RKO (cell line): ENCODE data around the gene POSTN.

Source experiments
- DNase-seq: peaks from one replicate; pipeline ENCODE4 v3.0.0-alpha.2; 2016; ENCODE audit warnings: low spot score

The POSTN gene, protein sequence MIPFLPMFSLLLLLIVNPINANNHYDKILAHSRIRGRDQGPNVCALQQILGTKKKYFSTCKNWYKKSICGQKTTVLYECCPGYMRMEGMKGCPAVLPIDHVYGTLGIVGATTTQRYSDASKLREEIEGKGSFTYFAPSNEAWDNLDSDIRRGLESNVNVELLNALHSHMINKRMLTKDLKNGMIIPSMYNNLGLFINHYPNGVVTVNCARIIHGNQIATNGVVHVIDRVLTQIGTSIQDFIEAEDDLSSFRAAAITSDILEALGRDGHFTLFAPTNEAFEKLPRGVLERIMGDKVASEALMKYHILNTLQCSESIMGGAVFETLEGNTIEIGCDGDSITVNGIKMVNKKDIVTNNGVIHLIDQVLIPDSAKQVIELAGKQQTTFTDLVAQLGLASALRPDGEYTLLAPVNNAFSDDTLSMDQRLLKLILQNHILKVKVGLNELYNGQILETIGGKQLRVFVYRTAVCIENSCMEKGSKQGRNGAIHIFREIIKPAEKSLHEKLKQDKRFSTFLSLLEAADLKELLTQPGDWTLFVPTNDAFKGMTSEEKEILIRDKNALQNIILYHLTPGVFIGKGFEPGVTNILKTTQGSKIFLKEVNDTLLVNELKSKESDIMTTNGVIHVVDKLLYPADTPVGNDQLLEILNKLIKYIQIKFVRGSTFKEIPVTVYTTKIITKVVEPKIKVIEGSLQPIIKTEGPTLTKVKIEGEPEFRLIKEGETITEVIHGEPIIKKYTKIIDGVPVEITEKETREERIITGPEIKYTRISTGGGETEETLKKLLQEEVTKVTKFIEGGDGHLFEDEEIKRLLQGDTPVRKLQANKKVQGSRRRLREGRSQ

DNA sequence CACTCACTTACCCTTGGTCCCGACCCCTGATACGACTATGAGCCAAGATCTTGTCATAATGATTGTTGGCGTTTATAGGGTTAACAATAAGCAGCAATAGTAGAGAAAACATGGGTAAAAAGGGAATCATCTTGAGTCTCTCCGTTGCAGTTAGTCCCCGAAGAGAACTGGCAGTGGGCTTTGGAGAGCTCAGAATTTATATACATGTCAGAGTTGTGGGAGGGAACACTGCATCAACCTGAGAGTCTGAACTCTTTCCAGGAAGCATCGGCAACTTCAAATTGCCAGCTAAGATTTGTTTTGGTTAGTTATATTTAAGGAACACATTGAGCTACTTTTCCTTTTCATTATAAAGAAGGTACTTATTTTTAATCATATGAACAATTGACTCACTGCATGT, at the start of gene POSTN:
POSTN (minus strand) TSS at position 172 of the 400 bp plus-strand sequence; CDS start at position 130, 42 bp downstream.
- DNase-seq, result no peak

DNA sequence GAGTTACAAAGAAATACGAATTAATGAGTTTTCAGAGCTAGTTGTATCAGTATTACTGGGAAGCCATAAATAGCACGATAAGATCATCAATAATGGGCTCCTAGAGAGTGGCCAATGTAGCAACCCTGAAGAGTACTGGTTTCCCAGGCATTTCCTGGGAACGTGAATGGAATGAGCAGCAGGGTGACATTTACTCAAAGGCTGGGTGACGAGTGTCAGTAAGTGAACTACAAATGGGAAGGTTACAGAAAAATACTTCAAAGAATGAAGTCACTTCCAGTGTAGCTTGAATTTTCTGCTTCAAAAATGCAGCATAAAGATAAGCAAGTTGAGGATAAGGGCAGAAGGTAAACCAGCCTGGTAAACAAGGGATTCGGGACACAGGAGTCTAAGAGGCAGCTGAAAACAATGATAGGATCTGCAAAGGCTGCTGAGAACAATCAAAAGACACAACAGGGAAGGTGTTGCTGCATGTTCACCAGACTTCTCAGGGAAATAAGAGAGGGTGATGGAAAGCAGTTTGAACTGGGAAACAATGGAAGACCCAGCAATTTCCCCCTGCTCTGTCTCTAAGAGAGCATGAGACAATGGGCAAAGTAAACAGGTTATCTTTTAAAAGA, 48.6 kb upstream of the POSTN start:
- no peak for DNase-seq

DNA sequence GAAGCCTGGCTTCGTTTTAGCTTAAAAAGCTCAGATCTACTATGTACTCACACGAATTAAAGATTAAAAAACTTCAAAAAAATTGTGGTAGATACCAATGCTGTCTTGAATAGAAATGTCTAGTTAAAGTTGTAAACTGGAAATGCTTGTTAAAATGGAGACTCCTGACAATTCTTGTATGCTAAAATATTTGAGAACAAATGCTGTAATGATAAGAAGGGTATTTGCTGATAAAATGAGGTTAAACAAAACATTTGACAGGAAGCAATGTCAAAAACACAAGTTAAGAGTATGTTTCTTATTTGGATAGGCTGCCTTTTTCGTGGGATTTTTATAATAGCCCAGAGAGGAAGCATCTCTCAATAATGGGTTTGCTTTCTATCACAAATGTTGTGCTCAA, 48.0 kb upstream of the POSTN start:
- no peak for DNase-seq

DNA sequence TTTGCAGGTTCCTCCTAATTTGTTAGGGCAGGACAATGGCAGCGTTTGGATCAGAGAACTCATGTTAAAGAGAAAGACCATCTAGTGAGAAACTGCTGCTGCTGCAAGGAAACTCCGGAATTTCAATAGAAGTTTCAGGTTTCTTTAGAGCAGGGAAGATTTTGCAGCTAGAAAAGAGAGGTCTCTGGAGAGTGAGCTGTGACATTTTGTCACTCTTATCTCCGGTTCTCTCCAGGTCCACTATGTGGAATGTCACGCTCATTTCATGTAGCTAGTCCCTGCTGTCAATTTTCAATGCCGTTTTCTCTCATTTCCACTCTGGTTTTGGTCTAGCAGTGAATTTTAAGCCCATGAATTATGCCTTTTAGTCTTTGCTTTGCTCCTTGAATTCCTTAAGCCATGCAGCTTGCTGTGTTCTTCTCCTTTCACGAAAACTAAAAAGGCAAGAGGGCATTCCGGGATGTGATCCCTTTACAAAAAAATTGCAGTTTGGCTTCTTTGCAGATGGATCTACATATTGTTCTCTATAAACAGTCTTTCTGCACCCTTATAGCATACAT, 46.7 kb upstream of the POSTN start:
- DNase-seq, result no peak

DNA sequence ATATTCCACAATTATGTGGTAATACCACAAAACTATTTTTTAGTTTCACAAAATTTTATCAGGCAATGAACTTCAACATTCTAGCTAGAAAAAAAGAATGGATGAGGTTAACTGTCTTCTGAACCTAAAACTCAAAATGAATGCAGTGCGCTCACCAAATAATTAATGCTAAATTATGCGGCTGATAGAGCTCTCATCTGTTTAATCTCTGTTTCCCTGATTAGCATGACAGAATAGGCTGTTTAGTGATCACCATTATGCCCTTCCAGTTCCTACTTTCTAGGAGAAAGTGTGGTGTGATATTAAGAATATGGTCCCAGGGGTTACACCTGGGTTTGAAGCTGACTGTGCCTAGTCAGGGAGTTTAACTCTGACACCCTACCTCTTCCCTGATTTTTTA, 42.8 kb upstream of the POSTN start:
- no peak for DNase-seq

DNA sequence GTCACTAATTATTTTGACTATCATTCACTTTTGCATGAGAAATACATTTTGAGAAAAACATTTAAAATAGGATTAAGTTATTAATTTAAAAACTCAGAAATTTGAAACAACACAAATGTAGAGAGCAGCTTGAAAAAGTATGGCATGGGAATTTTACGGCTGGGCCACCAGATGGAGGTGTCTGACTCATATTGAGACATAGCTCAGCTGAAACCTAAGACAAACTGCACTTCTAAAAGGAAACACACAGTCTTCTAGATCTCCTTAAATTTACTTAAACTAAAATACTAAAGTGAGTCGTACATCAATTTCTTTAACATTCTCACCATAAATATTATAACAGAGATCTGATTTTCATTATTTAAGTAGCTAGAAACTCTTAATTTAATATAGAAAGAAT, 41.9 kb upstream of the POSTN start:
- peak; percentile 72 for DNase-seq

DNA sequence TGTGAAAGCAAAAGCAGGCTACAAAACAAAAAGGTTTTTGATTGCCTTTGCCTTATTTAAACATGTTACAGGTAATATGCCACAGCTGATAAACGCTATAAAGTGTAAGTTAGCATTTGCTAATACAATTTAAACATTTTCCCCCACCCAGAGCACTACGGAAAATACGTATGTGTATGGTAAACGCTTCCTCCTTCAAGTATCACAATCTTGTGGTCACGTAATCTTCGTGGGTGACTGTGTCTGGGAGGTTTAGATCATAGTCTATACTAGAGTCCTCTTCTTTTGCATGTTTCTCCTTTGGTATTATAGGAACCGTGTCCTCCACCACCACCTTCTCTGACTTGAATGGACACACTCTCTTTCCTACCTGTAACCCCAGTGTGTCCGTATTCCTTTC, 38.1 kb upstream of the POSTN start:
- DNase-seq, result no peak

DNA sequence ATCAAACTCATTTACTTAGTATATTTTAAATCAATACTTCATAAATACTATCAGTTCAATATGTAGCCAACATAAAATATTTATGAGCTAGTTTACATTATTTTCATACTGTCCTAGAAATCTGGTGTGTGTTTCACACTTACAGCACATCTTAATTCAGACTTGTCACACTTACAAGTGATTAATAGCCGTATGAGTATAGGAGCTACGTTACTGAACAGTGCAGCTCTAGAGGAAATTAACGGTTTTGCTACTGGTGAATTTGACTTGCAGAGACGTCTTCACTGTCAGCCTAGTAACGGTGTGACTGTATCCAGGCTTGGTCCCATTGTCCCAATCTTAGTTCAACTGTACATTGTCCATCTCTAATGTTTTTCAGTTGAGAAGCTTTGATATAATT, 33.7 kb upstream of the POSTN start:
- DNase-seq, result no peak

DNA sequence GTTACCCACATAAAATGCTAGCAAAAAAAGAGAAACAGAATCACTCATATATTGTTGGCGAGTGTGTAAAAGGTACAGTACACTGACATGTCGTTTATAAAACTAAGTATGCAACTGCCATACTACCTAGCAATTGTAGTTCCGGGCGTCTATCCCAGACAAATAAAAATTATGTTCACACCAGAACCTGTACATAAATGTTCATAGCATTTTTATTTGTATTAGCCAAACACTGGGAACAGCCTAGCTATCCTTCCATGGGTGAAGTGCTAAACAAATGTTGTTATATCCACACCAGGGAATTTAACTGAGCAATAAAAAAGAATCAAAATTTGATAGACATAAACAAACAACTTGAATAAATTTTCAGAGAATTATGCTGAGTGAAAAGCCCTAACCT, 28.9 kb upstream of the POSTN start:
- no peak for DNase-seq

DNA sequence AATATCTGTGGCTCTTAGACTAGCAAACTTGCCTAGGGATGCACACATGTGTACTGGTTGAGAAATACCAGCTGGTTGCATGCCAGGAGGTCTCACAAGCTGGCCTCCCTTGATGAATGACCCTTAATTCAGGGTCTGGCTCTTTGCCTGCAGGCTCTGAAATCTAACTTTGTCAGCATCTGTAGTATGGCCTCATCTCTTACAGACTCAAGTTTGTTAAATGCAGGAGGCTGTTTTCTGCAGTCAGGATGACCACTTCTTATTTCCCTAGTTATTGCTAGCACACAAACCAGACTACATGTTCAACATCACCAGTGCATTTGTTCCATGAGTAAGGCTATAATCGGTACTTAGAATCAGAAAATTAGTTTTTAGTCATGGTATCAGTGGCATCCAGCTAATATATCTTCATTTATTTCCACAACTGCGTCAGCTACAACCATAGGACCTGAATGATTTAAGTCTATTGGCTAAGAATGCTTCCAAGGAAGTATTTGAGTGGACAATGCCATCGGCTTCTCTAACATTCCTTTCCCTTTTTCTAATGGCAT, 23.3 kb upstream of the POSTN start:
- DNase-seq, result no peak

DNA sequence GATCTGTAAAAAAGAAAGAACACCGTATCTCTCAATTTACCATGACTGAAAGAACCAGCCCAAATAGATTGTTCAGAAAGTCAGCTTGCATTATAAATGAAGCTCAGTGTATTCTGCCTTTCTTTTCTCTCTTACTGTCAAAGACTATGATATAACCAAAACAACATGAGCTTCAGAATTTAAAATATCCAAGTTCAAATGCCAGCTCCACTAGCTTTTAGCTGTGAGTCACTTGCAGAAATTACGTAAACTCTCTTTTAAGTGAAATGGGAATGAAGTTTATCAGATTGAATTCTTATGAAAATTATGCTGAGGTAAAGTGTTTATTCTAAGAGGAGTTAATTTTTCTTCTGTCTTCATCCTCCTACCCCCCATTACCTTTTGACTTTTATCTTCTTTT, 20.0 kb upstream of the POSTN start:
- DNase-seq, result no peak

DNA sequence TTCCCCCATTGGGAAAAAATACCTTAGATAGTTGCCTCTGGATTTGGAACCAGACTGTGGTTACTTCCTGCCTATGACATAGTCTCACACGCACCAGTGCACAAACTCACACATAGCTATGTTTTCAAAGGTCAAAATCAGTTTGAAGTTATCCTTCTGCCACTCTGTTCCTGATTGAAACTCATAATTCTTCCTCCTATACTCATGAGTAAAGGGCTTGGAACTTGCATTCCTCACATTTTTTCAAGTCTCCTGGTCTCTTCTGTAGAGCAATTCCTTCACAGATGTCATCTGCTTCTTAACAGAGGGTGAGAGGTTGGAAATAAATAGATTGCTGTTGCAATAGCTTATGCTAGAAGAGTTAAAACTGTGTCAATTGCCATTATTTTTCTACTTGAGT, 18.6 kb upstream of the POSTN start:
- DNase-seq, result no peak

DNA sequence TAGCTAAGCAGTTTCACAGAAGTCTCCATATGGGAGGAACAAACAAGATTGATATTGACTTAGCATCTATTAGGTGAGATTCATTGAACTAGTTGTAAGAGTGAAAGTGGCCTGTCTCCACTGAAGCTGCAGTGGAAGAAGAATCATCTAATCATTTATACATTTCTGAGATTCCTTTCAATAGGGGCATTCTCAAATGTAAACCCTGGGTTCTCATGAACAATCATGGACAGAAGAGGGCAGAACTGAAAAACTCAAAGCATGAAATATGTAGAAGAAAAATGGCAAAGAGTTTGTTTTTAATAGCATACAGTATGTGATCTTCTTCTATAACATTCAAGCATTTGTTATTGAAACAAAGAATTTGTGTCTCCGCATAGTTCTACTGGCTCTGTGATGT, 17.6 kb upstream of the POSTN start:
- DNase-seq, result no peak

DNA sequence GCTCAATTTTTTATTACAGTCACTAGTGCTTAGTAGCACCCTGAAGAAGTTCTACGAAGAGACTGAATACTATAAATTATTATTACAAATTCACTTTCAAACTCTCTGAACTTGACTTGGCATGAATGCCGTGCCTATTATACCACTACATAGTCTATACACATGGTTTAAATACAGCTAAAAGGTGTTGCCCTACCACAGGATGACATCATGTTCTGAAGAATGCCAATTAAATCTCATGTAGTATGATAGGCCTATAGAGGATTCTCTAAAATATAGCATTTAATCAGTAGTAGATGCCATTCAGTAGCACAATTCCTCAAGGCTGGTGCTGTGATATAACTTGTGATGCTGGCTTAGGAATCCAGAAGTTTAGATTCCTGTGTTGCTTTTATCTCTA, 16.7 kb upstream of the POSTN start:
- no peak for DNase-seq

DNA sequence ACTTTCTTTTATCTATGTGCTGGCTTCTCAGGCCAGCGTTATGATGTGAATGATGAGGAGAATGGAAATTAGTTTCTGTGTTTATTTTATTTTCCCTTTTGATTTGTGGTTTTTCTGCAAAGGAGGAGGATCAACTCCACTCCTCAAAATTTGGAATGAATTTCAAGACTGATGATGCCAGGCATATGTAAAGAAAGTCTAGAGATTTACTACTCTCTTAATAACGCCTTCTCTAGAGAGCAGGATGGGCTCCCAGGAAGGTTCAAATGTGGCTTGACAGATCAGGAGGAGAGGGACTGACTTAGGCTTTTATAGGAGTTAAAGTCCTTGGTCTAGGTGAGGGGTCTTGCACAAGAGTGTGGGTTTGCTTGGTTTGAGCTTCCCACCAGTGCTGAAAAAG, 15.1 kb upstream of the POSTN start:
- no peak for DNase-seq

DNA sequence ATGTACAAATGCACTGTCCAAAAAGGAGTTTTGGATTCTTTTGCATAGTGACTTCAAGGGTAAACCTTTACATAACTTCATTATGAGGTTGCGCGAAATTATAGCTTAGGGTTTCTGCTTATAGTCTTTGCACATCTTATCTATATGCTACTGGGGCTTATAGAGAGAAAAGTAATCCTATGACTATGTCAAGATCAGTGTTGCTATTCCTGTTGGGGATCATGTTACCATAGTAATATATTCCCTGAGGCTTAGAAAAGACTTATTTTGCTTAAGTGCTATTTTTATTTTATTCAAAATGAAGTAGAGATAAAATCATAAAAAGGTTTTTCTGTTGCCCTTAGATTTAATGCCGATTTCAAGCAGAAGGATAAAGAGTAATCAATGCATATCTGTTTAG, 14.7 kb upstream of the POSTN start:
- DNase-seq, result no peak

DNA sequence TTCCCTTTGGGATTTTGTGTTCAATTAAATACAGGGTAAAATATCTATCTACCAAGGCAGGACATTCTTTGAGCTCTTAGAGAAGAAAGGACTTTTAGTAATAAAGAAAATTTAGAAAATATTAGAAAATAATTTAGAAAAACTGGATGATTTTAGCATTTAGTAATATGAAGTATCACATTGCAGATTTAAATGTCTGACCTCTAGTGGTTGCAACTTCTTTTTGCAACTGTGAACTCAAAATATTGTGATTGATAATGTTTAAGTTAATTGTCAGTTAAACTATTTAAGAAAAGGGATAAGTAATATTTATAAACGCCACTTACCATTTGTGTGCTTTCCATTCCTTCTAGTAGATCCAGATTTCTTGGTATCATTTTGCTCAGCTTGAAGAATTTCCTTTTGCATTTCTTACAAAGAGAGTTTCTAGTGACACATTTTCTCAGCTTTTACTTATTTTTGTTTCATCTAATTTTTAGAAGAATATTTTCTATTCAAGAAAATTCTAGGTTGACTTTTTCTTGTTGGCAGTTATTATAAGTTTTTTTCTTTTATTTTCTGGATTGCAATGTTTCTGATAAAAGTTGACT, 10.3 kb upstream of the POSTN start:
- DNase-seq, result no peak

DNA sequence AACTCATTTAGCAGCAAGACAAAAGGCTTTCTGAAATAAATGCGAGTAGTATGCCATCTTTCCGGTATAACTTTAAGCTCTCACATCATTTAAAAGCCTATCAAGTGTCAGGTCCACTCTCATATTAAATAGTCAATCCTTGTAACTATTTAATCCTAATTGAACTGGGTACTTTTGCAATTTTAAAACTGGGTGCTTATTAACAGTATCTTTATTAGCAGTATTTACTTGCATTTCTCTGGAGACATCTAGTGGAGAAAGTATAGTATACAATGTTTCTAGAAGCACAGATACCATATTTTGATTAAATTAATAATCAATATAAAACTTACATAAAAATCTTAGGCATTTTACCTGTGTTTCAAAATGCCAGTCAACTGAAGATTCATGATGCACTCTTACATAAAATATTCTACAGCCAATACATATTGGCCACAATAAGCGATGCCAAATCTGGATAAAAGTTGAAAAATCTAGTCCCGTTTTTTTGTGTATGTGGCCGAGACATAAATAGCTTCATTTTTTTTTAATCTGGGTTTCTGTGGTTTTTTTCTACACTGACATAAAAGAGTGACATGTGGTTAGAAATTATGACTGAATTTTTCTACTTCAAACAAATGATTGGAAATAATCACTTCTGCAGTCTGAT, 4.3 kb upstream of the POSTN start:
- peak; percentile 47 for DNase-seq

DNA sequence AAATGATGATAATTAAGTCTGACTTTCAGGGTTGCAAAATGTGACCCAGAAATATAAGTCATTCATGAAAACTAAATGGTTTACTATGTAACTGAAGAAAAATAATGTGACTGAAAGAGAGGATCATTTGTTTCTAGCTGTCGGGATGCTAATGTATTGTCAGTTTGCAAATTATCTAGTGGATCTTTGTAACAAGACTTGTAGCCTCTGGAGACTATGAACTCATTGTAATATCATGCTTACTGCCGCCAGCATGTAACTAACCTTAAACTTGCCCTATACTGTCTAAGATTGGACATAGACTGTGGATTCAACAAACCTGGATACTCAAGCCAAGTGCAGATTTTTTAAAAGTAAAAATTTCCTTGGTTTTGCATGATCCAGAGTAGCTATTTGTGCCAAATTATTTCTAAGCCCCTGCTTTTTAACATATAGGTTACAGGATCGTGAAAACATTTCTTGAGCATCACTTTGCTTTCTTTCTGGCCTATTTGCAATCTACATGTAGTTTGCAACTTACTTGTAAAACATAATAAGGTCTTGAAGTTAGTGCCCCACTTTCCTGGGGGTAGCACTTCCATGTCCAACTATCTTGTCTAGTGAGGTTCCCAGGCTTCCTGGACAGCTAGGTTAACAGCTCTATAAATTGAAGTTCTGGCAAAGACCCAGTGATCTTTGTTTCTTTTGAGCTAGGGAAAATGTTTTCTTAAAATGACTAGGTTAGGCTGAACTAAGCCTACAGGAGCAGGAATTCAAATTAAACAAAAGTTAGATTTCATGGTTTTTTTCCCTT, 3.3 kb upstream of the POSTN start:
- DNase-seq, result no peak

DNA sequence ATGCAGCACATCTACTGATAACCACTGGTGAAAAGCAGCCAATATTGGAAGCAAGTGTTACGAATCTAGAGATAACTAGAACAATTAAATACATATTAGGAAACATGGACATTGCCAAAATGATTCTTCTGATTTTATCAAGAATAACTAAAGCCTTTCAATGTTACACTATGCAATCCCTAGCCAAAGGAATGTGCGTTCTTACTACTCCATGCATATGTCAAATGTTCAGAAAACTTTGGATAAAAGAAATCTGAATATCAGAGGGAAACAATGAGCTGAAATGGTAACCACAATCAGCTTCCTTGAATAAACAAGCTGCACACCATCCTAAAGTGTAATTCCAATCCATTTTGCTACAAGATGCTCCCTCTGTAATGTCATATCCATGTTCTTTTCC, 951 bp upstream of the POSTN start:
- DNase-seq, result no peak
